ENCODE measurements around the gene BRD3.
"Not testable (repeated sequence)": the region's sequence is repeated elsewhere in the genome, so short reads cannot be mapped to it uniquely, and the experiment has no call there.

BRD3 gene

DNA sequence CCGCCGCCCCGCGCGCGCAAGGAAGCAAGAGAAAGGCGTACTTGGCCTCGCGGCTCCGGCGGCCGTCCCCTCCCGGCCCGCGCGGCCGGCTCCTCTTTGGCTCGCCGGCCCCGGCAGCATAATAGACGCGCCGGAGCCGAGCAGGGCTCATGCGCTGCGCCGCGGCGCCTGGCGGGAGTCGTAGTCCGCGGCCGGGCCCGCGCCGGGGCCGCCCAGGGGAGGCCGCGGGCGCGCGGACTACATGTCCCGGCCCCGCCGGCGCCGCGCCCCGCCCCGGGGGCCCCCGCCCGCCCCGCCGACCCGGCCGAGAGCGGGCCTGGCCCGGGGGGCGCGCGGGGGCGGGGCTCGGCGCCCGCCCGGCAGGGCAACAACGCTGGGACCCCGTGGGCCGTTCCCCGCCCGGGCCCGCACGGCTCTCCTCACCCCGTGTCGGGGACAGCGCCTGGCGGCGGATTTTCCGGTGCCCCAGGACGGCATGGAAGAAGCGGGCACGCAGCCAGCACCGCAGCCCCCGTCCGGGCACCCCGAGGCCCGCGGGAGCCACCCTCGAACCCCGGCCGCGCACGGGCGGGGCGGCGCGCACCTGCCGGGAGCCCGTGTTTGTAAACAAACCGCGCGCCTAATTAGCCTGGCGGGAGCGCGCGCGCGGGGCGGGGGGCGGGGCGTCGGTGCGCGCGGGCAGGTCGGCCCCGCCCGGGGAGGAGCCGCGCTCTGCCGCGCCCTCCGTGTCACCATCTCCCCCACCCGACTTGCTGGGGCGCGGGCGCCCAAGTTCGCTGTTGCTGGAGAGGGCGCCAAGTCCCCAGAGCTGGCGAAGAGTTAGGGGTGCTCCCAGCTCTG is at the start of gene BRD3:
TSS of gene BRD3 (minus strand) at position 123 of the 840 bp plus-strand sequence. CDS start 14,549 bp downstream, outside the sequence.
- peak; percentile 15 for DNase-seq (ENCODE audit: low read depth)

DNA sequence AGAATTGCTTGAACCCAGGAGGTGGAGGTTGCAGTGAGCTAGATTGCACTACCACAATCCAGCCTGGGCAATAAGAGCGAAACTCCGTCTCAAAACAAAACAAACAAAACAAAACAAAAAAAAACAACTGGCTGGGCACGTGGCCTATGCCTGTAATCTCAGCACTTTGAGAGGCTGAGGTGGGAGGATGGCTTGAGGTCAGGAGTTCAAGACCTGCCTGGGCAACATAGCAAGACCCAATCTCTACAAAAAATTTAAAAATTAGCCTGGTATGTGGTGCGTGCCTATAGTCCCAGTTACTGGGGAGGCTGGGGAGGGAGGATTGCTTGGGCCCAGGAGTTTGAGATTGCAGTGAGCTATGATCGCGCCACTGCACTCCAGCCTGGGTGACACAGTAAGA is 44.7 kb upstream of the BRD3 start:
- no peak for DNase-seq (ENCODE audit: low read depth)

DNA sequence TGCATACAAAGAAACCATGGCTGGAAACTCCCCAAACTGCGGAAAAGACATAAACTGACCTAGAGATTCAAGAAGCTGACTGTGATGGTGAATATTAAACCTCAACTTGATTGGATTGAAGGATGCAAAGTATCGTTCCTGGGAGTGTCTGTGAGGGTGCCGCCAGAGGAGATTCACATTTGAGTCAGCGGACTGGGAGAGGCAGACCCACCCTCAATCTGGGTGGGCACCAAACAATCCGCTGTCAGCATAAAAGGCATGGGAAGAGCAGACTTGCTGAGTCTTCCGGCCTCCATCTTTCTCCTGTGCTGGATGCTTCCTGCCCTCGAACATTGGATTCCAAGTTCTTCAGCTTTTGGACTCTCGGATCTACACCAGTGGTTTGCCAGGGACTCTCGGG is 43.2 kb upstream of the BRD3 start:
- no peak for DNase-seq (ENCODE audit: low read depth)

DNA sequence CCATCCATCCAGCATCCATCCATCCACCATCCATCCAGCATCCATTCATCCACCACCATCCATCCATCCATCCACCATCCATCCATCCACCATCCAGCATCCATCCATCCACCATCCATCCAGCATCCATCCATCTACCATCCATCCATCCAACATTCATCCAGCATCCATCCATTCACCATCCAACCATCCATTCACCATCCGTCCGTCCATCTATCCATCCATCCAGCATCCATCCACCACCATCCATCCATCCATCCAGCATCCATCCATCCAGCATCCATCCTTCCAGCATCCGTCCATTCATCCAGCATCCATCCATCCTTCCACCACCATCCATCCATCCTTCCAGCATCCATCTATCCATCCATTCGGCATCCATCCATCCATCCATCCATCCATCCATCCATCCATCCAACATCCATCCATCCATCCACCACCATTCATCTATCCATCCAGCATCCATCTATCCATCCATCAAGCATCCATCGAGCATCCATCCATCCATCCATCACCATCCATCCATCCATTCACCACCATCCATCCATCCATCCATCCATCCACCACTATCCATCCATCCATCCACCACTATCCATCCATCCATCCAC is 35.7 kb upstream of the BRD3 start:
- no peak for DNase-seq (ENCODE audit: low read depth)

- no peak for DNase-seq (ENCODE audit: low read depth)
These were observed 33.9 kb upstream of the BRD3 start for GRCh38 chr9:134101623-134102149.

DNA sequence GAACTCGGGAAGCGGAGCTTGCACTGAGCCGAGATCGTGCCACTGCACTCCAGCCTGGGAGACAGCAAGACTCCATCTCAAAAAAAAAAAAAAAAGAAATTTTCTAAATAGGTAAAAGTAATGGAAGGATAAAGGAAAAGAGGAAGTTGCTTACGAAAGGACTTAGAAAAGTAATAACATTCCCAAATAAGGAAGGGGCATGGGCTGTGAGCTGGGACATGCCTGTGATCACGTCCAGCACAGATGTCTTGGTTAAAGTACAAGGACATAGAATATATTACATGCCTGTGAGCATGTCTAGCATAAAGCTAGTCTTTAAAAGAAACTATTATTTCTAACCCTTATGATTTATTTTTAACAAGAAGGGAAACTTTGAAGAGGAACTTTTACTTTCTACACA is 33.3 kb upstream of the BRD3 start:
- not testable (repeated sequence) for DNase-seq (ENCODE audit: low read depth)

DNA sequence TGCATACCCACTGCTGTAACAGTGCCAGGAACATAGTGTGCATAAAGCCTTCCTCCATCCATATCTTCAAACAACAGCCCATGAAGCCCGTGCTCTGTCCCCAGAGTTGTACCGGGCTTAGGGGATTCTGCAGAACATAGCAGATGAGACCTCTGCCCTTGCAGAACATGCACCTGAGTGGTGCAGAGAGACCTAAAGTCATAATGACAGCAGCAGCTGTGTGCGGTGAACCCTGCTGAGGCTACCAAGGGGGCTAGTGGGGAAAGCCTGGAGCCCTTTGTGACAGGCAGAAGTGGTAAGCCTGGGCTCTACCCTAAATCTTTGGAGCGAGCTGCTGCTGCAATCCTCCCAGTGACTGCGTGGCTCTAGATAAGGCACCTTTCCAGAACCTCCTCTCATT is 32.2 kb upstream of the BRD3 start:
- no peak for DNase-seq (ENCODE audit: low read depth)

DNA sequence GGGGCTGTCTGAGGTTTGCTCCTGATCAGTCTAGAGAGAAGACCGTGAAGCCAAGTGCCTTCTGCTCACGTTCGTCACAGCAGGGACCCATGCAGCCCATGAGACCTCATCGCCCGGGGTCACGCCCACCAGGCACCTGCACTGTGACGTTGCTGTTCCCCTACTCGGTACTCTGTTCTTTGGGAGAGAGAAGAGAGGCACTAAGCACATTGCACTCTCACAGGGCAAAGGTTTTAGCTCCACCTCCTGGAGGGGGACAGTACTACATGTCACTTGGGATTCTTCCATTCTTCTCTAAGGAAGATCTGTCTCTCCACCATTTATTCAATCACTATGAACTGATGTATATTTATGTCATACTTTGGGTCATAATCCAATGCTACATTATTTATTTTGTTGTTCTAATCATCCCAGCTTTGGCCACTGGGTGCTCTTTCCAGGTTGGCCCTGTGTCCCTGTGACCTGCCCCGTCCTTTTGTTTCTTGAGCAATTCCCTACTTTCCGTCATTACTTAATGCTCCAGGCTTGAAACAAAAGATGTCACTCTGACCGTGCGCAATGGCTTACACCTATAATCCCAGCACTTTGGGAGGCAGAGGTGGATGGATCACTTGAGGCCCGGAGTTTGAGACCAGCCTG is 31.4 kb upstream of the BRD3 start:
- no peak for DNase-seq (ENCODE audit: low read depth)

- no peak for DNase-seq (ENCODE audit: low read depth)
These were observed 22.1 kb upstream of the BRD3 start for GRCh38 chr9:134089972-134090371.

GRCh38 chr9:134088063-134088725 is 20.4 kb upstream of the BRD3 start:
- DNase-seq (ENCODE audit: low read depth), result no peak

GRCh38 chr9:134085674-134086073 is 17.8 kb upstream of the BRD3 start:
- no peak for DNase-seq (ENCODE audit: low read depth)

DNA sequence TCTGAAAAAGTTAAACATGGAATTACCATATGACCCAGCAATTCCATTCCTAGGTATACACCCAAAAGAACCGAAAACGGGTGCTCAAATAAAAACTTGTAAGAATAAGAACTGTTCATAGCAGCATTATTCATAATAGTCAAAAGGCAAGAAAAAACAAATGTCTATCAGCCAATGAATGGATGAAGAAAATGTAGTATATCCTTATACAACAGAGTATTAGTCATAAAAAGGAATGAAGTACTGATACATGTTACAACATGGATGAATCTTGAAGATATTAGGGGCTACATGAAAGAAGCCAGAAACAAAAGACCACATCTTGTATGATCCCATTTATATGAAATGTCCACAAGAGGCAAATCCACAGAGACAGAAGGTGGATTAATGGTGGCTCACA is 15.6 kb upstream of the BRD3 start:
- DNase-seq (ENCODE audit: low read depth), result no peak

GRCh38 chr9:134076644-134077043 is 8.8 kb upstream of the BRD3 start:
- no peak for DNase-seq (ENCODE audit: low read depth)

DNA sequence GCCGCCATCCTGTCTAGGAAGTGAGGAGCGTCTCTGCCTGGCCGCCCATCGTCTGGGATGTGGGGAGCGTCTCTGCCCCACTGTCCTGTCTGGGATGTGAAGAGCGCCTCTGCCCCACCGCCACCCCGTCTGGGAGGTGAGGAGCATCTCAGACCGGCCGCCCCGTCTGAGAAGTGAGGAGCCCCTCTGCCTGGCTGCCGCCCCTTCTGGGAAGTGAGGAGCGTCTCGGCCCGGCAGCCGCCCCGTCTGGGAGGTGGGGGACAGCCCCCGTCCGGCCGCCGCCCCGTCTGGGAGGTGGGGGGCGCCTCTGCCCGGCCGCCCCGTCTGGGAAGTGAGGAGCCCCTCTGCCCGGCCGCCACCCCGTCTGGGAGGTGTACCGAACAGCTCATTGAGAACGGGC is 7.9 kb upstream of the BRD3 start:
- not testable (repeated sequence) for DNase-seq (ENCODE audit: low read depth)

- no peak for DNase-seq (ENCODE audit: low read depth)
These were observed 5.7 kb upstream of the BRD3 start for GRCh38 chr9:134073500-134073899.

DNA sequence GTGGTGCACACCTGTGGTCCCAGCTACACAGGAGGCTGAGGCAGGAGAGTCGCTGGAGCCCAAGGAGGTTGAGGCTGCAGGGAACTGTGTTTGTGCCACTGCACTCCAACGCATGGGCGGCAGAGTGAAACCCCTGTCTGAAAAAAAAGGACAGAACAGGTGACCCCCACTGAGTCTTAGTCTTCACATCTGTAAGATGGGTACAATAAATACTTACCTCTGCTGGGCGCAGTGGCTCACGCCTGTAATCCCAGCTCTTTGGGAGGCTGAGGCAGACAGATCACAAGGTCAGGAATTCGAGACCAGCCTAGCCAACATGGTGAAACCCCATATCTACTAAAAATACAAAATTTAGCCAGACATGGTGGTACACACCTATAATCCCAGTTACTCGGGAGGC is 4.9 kb upstream of the BRD3 start:
- DNase-seq (ENCODE audit: low read depth), result not testable (repeated sequence)

GRCh38 chr9:134071149-134071548 is 3.3 kb upstream of the BRD3 start:
- no peak for DNase-seq (ENCODE audit: low read depth)

DNA sequence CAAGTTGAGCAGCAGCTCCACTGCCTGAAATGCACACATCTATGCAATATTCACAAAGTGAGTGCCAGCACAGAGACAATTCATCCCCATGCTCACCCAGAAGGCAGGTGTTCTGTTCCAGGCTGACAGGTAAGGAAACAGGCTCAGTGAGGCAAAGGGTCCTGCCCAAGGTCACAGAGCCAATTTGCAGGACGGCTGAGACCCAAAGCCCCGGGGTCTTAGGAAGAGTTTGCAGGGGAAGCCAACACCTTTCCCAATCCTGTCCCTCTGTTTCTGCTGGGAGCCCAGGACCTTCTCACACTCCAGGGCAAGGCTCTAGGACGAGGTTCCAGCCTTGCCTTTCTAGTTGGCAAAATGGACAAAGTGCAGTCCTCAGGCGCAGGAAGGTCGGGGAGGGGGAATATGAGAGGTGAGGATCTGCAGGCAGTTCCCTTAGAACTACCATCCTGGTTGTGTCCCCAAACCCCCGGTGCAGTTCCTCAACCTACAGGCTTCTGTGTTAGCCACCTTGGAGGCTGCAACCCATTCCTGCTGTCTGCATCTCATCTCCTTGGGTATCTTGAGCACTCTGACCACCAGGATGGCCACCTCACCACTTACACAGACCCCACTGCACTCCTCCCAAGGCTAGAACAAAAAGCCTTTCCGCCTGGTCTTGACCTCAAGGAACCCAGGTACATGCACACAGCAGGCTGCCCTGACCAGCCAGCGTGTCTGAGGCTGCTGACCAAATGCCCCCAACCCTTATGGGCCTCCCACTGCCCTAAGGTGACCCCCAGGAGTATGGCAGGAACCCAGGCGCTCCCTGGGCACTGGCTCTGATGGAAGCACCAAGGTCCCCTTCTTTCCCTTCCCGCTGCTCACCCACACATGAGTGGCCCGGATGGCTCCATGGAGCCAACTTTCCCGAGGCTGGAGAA is 1.9 kb upstream of the BRD3 start:
- DNase-seq (ENCODE audit: low read depth), result no peak

GRCh38 chr9:134068744-134069479 is 1.1 kb upstream of the BRD3 start:
- peak; percentile 20 for DNase-seq (ENCODE audit: low read depth)

Data from HS-5 (cell line).